ENCODE results near the gene NFE2L2. TPM values are rescaled to one million over a fixed set of nuclear protein-coding genes. Genes with fewer than 3 reads are reported as not detected.

The NFE2L2 gene
- total RNA-seq, 1 experiment from 2014 or later: 26.3 TPM

DNA sequence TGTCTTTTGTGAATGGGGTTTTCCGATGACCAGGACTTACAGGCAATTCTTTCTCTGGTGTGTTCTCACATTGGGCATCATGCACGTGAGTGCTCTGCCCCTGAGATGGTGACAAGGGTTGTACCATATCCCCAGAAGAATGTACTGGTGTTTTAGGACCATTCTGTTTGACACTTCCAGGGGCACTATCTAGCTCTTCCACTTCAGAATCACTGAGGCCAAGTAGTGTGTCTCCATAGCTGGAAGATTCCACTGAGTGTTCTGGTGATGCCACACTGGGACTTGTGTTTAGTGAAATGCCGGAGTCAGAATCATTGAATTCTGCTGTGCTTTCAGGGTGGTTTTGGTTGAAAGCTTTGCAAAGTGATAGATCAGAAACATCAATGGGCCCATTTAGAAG, 33.3 kb downstream of the NFE2L2 start:
- H3K27ac Mint-ChIP-seq: no peak overlapping the region
- no peaks in the 10 kb centered on the region for H3K27me3 Mint-ChIP-seq (ENCODE audit: low read depth)
- H3K4me1 Mint-ChIP-seq: peaks cover 12% of the 10 kb centered on the region
- H3K9me3 Mint-ChIP-seq: no peaks in the 10 kb centered on the region
- no peak overlapping the region for H3K4me3 Mint-ChIP-seq
- DNase-seq (ENCODE audit: low spot score): no peak
- TF ChIP-seq, protein P1, sequence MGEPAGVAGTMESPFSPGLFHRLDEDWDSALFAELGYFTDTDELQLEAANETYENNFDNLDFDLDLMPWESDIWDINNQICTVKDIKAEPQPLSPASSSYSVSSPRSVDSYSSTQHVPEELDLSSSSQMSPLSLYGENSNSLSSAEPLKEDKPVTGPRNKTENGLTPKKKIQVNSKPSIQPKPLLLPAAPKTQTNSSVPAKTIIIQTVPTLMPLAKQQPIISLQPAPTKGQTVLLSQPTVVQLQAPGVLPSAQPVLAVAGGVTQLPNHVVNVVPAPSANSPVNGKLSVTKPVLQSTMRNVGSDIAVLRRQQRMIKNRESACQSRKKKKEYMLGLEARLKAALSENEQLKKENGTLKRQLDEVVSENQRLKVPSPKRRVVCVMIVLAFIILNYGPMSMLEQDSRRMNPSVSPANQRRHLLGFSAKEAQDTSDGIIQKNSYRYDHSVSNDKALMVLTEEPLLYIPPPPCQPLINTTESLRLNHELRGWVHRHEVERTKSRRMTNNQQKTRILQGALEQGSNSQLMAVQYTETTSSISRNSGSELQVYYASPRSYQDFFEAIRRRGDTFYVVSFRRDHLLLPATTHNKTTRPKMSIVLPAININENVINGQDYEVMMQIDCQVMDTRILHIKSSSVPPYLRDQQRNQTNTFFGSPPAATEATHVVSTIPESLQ (CRISPR knock-in tag; IDR thresholded peaks at IDR 0.05): no peak
- TF ChIP-seq TEAD1 (CRISPR knock-in tag; IDR thresholded peaks at IDR 0.05) (no peak), ZBTB21 (CRISPR knock-in tag; IDR thresholded peaks at IDR 0.05; ENCODE audit: borderline replicate concordance) (no peak), ZNF396 (CRISPR knock-in tag; IDR thresholded peaks at IDR 0.05; ENCODE audit: borderline replicate concordance) (no peak), NFYB (CRISPR knock-in tag; conservative IDR thresholded peaks at IDR 0.05; ENCODE audit: low read depth) (no peak), ELF4 (CRISPR knock-in tag; IDR thresholded peaks at IDR 0.05; ENCODE audit: low read depth) (no peak), ZNF317 (CRISPR knock-in tag; IDR thresholded peaks at IDR 0.05; ENCODE audit: borderline replicate concordance, low read depth) (no peak)
- TF ChIP-seq, protein P2, sequence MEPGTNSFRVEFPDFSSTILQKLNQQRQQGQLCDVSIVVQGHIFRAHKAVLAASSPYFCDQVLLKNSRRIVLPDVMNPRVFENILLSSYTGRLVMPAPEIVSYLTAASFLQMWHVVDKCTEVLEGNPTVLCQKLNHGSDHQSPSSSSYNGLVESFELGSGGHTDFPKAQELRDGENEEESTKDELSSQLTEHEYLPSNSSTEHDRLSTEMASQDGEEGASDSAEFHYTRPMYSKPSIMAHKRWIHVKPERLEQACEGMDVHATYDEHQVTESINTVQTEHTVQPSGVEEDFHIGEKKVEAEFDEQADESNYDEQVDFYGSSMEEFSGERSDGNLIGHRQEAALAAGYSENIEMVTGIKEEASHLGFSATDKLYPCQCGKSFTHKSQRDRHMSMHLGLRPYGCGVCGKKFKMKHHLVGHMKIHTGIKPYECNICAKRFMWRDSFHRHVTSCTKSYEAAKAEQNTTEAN (CRISPR knock-in tag; IDR thresholded peaks at IDR 0.05): no peak
- TF ChIP-seq, protein P3, sequence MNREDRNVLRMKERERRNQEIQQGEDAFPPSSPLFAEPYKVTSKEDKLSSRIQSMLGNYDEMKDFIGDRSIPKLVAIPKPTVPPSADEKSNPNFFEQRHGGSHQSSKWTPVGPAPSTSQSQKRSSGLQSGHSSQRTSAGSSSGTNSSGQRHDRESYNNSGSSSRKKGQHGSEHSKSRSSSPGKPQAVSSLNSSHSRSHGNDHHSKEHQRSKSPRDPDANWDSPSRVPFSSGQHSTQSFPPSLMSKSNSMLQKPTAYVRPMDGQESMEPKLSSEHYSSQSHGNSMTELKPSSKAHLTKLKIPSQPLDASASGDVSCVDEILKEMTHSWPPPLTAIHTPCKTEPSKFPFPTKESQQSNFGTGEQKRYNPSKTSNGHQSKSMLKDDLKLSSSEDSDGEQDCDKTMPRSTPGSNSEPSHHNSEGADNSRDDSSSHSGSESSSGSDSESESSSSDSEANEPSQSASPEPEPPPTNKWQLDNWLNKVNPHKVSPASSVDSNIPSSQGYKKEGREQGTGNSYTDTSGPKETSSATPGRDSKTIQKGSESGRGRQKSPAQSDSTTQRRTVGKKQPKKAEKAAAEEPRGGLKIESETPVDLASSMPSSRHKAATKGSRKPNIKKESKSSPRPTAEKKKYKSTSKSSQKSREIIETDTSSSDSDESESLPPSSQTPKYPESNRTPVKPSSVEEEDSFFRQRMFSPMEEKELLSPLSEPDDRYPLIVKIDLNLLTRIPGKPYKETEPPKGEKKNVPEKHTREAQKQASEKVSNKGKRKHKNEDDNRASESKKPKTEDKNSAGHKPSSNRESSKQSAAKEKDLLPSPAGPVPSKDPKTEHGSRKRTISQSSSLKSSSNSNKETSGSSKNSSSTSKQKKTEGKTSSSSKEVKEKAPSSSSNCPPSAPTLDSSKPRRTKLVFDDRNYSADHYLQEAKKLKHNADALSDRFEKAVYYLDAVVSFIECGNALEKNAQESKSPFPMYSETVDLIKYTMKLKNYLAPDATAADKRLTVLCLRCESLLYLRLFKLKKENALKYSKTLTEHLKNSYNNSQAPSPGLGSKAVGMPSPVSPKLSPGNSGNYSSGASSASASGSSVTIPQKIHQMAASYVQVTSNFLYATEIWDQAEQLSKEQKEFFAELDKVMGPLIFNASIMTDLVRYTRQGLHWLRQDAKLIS (CRISPR knock-in tag; IDR thresholded peaks at IDR 0.05; ENCODE audit: borderline replicate concordance): no peak
- H3K36me3 Mint-ChIP-seq: peaks cover 25% of the 10 kb centered on the region
- ChIA-PET CTCF (interaction anchor here (0.7 kb wide), 1 partner anchor 24 kb away, joined by 3 read pairs; no protein-coding TSS in a partner anchor), POLR2A (no interaction called here)
- no peak for ATAC-seq

DNA sequence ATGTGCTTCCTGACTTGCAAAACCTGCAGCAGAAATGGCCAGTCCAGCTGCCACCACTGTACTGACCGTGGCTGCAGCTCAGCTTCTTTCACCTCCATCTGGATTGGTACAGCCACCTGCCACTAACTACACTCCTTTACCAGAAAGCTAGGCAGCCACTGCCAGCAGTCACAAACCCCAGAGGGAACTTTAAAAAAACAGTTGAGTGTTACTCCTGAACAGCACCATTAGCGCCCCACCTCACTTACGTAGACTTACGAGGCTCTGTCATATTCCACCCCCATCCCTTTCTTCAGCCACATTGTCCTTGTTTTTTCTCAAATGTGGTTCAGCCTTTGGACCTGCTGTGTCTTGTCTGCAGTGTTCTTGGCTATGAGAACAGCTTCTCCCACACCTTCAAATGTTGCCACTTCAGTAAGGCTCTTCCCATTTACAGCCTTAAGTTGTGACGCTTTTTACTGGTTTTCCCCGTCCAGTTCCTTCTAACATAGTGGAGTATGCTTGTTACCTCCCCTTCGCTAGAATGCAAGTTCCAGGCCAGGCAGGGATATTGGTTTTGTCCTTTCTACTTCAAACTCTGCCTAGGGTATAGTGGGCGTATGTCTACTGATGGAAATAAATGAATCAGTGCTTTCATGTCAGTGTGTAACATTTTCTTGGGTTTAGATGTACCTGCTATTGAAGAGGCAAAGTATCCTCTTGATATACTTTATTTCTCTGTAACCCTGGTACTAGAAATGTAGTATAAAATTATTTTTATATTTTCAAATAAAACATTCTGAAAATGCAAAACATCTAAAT, 34.9 kb downstream of the NFE2L2 start:
- DNase-seq (ENCODE audit: low spot score) (no peak), ATAC-seq (no peak)
- Mint-ChIP-seq H3K9me3 (no peaks in the 10 kb centered on the region), H3K36me3 (peaks cover 25% of the 10 kb centered on the region), H3K4me3 (no peak overlapping the region), H3K4me1 (peaks cover 16% of the 10 kb centered on the region), H3K27me3 (ENCODE audit: low read depth) (no peaks in the 10 kb centered on the region), H3K27ac (peak overlapping the region; percentile 39)
- TF ChIP-seq, protein P4, sequence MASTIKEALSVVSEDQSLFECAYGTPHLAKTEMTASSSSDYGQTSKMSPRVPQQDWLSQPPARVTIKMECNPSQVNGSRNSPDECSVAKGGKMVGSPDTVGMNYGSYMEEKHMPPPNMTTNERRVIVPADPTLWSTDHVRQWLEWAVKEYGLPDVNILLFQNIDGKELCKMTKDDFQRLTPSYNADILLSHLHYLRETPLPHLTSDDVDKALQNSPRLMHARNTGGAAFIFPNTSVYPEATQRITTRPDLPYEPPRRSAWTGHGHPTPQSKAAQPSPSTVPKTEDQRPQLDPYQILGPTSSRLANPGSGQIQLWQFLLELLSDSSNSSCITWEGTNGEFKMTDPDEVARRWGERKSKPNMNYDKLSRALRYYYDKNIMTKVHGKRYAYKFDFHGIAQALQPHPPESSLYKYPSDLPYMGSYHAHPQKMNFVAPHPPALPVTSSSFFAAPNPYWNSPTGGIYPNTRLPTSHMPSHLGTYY (CRISPR knock-in tag; IDR thresholded peaks at IDR 0.05): 0 out of 2 replicates have a peak, but pooled peaks have one; percentile 42
- TF ChIP-seq, protein P5, sequence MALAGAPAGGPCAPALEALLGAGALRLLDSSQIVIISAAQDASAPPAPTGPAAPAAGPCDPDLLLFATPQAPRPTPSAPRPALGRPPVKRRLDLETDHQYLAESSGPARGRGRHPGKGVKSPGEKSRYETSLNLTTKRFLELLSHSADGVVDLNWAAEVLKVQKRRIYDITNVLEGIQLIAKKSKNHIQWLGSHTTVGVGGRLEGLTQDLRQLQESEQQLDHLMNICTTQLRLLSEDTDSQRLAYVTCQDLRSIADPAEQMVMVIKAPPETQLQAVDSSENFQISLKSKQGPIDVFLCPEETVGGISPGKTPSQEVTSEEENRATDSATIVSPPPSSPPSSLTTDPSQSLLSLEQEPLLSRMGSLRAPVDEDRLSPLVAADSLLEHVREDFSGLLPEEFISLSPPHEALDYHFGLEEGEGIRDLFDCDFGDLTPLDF (CRISPR knock-in tag; IDR thresholded peaks at IDR 0.05): no peak
- ChIA-PET CTCF (interaction anchor here (1.3 kb wide), 1 partner anchor 34 kb away, joined by 4 read pairs; no protein-coding TSS in a partner anchor), POLR2A (no interaction called here)
